CD4-positive, alpha-beta T cell treated with Interleukin-2 at 100 ng/mL for 4 hours (primary cell): Measurements from ENCODE around the gene PPM1M.
"Not testable (repeated sequence)": the region's sequence is repeated elsewhere in the genome, so short reads cannot be mapped to it uniquely, and the experiment has no call there.

Experiments
- DNase-seq: peaks from one replicate; pipeline ENCODE4 v3.0.0-alpha.2; 2020; ENCODE audit warnings: low spot score

Gene PPM1M

GRCh38 chr3:52247409-52248164 is 2.0 kb downstream of the PPM1M start:
- DNase-seq: no peak

GRCh38 chr3:52248165-52248541 is 2.6 kb downstream of the PPM1M start:
- DNase-seq: no peak

GRCh38 chr3:52248816-52249547 is 3.4 kb downstream of the PPM1M start:
- DNase-seq: no peak

- no peak for DNase-seq
Measured at GRCh38 chr3:52249683-52250082, 4.1 kb downstream of the PPM1M start.

GRCh38 chr3:52250122-52250521 is 4.6 kb downstream of the PPM1M start:
- DNase-seq: no peak

- DNase-seq: peak; percentile 84
Measured at GRCh38 chr3:52253314-52254304, 8.1 kb downstream of the PPM1M start.

GRCh38 chr3:52254608-52255007 is 9.0 kb downstream of the PPM1M start:
- no peak for DNase-seq

- no peak for DNase-seq
Measured at GRCh38 chr3:52256159-52256558, 10.6 kb downstream of the PPM1M start.

- no peak for DNase-seq
Measured at GRCh38 chr3:52256622-52257021, 11.1 kb downstream of the PPM1M start.

GRCh38 chr3:52257911-52258310 is 12.4 kb downstream of the PPM1M start:
- no peak for DNase-seq

GRCh38 chr3:52259035-52259434 is 13.5 kb downstream of the PPM1M start:
- DNase-seq: no peak

GRCh38 chr3:52259448-52259847 is 13.9 kb downstream of the PPM1M start:
- DNase-seq: no peak

- DNase-seq: no peak
Measured at GRCh38 chr3:52262447-52262846, 16.9 kb downstream of the PPM1M start.

GRCh38 chr3:52265387-52265786 is 19.8 kb downstream of the PPM1M start:
- DNase-seq: no peak

- peak; percentile 79 for DNase-seq
Measured at GRCh38 chr3:52268036-52268435, 22.5 kb downstream of the PPM1M start.

GRCh38 chr3:52269776-52270175 is 24.2 kb downstream of the PPM1M start:
- peak; percentile 68 for DNase-seq

- no peak for DNase-seq
Measured at GRCh38 chr3:52270252-52270754, 24.7 kb downstream of the PPM1M start.

GRCh38 chr3:52272172-52272571 is 26.6 kb downstream of the PPM1M start:
- DNase-seq: not testable (repeated sequence)

GRCh38 chr3:52272831-52273230 is 27.3 kb downstream of the PPM1M start:
- DNase-seq: no peak

- not testable (repeated sequence) for DNase-seq
Measured at GRCh38 chr3:52274781-52275180, 29.2 kb downstream of the PPM1M start.

GRCh38 chr3:52277071-52277964 is 31.8 kb downstream of the PPM1M start:
- DNase-seq: peak; percentile 74
